OCI-LY3 (cell line): ENCODE results near the gene PCBP3.

Experiments used
- EZH2phosphoT487 ChIP-seq: fragments of 200-600 bp; shearing (Covaris generic); IDR thresholded peaks from 2 replicates; pipeline ENCODE4 v1.6.1; 2018; ENCODE audit warnings: antibody characterized with exemption, mixed run types, low read depth
- TF ChIP-seq, protein P1 (sequence below): fragments of 200-600, 300-600 bp; sonication (generic); IDR thresholded peaks from 2 replicates; pipeline ENCODE4 v1.5.1; 2014; ENCODE audit warnings: antibody characterized with exemption, low read length, low read depth

DNA sequence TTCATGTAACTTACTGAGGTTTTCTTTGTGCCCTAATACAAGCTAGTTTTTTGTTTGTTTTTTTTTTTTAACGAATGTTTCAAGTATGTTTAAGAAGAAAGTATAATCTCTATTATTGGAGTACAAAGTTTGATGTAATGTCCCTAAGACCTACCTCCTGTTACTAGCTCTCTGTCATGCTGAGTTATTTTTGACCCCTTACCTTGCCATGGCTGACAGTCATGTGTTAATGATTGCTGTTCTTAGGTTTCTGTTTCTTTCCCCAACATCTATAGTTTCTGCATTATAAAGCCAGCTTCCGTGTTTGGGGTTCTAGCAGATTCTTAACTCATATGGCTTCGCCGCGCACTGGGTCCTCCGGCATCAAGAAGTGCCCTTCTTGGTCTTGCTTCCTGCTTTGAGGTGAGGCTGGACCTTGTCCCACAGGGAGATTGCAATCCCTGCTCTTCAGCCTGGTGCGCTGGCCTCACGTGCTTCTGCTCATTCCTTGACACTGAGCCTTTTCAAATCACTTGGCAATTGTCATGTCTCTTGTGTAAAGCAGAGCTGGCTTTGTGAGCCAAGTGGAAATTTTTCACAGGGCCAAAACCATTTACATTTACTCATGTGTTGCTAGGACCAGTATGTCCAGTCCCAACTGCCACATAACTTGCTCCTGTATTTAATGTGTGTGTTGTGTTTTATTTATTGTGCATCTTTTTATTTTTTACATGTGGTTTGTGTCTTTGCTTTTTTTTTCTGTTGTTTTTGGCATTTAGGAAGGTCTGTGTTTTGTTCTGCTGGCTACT is 203.0 kb downstream of the PCBP3 start:
- TF ChIP-seq, protein P1, sequence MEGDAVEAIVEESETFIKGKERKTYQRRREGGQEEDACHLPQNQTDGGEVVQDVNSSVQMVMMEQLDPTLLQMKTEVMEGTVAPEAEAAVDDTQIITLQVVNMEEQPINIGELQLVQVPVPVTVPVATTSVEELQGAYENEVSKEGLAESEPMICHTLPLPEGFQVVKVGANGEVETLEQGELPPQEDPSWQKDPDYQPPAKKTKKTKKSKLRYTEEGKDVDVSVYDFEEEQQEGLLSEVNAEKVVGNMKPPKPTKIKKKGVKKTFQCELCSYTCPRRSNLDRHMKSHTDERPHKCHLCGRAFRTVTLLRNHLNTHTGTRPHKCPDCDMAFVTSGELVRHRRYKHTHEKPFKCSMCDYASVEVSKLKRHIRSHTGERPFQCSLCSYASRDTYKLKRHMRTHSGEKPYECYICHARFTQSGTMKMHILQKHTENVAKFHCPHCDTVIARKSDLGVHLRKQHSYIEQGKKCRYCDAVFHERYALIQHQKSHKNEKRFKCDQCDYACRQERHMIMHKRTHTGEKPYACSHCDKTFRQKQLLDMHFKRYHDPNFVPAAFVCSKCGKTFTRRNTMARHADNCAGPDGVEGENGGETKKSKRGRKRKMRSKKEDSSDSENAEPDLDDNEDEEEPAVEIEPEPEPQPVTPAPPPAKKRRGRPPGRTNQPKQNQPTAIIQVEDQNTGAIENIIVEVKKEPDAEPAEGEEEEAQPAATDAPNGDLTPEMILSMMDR, result no peak
- no peak for TF ChIP-seq EZH2phosphoT487
